CD4-positive, alpha-beta T cell treated with Interleukin-15 for 4 hours (primary cell): ENCODE measurements around the gene PRR14L.
"Not testable (repeated sequence)": the region's sequence is repeated elsewhere in the genome, so short reads cannot be mapped to it uniquely, and the experiment has no call there.

Source experiments
- DNase-seq: peaks from one replicate; pipeline ENCODE4 v3.0.0-alpha.2; 2020; ENCODE audit warnings: low spot score

The PRR14L gene

DNA sequence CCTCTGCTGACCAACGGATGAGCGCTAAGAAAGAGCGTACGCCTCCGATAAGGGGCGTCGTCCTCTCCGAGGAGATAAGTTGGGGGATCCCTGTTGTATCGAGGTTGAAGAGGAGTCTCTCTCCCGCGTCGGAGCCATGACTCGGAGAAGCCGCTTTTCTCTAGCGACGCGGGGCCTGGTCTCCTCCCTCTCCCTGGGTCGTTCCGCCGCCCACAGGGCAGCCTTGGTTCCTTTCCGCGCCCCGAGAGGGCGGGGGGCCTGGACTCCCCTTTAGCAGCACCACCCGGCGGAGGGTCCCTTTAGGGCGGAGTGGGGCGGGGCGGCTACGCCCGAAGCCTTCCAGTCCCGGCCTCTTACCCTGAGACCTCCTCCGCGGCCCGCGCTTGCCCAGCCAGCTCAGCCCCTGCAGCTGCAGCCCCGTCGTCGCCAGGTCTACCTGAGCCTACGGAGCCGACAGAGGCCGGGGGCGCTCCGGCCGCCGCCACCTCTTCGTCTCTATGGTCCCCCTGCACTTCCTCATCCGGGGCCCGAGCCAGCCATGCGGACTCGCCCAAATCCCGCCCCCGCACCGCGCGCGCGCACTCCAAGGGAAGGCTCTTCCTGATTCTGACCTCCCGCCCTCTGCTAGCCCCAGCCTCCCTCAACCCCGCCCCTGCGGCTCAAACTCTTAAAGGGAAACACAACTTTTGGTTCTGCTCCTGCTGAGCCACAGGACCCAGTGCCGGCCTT, at the start of gene PRR14L:
PRR14L (minus strand) TSS at position 497 of the 729 bp plus-strand sequence. CDS start 11,272 bp downstream, outside the sequence.
- peak; percentile 97 for DNase-seq

DNA sequence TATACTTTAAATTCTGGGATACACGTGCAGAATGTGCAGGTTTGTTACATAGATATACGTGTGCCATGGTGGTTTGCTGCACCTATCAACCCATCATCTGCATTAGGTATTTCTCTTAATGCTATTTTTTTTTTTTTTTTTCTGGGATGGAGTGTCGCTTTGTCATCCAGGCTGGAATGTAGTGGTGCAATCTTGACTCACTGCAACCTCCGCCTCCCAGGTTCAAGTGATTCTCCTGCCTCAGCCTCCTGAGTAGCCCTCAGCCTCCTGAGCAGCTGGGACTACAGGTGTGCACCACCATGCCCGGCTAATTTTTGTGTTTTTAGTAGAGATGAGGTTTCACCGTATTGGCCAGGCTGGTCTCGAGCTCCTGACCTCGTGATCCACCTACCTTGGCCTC, 49.4 kb upstream of the PRR14L start:
- DNase-seq: not testable (repeated sequence)

DNA sequence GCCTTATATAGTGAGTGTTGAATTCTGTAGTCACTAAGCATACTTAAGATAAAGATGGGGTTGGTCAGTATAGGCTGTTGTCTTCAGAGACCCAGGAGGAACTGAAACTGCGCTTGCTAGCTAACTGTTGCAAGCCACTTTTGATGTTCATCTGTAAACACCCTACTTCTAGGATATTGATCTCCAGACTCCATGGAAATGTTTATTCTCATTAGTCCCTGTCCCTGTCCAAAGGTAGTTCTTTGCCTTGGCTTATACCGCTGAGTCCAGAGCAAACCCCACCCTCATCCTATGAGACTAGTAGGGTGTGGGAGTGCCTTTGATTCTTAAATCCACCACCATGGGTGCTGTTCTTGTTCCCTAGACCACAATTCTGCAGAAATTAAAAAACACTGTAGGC, 40.3 kb upstream of the PRR14L start:
- no peak for DNase-seq

DNA sequence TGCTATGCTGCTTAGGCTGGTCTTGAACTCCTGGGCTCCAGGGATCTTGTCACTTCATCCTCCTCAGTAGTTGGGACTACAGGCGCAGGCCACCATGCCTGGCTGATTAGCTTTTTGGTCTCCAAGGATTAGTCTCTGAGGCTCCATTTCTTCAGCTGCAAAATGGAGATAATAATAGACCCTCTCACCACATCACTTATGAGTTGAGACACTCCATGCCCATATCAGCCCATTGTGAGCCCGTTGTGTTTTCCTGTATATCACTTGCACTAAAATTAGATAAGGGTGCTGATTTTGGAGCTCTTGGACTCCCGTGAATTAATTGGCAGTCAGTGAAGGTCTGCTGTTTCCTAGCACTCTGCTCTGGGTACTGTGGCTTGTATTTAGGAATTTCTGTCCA, 39.9 kb upstream of the PRR14L start:
- DNase-seq: no peak

DNA sequence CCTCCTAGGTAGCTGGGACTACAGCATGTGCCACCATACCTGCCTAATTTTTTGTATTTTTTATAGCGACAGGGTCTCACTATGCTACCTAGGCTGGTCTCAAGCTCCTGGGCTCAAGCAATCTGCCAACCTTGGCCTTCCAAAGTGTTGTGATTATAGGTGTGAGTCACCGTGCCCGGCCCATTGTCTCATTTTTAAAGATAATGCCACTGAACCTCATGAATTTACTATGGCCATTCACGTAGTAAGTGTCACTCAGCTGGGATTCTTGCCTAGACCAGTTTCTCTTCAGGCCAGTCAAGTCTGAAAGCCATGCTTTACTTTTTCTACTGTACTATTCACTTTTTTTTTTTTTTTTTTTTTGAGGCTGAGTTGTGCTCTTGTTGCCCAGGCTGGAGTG, 26.3 kb upstream of the PRR14L start:
- no peak for DNase-seq

DNA sequence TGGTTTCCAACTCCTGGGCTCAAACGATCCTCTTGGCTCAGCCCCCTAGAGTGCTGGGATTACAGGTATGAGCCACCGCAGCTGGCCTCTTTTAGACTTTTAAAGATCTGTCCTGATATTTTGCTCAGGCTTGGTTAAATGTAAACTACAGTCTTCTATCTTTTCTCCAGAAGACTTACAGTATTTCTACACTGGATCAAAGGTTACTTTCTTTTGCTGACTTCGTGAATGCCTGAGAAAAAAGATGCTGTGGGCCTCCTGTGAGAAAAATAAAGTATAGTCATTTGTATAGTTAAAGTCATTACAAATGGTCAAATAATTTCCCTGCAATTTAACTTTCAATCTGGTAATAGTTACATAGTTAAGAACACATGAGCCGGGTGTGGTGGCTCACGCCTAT, 23.5 kb upstream of the PRR14L start:
- no peak for DNase-seq

DNA sequence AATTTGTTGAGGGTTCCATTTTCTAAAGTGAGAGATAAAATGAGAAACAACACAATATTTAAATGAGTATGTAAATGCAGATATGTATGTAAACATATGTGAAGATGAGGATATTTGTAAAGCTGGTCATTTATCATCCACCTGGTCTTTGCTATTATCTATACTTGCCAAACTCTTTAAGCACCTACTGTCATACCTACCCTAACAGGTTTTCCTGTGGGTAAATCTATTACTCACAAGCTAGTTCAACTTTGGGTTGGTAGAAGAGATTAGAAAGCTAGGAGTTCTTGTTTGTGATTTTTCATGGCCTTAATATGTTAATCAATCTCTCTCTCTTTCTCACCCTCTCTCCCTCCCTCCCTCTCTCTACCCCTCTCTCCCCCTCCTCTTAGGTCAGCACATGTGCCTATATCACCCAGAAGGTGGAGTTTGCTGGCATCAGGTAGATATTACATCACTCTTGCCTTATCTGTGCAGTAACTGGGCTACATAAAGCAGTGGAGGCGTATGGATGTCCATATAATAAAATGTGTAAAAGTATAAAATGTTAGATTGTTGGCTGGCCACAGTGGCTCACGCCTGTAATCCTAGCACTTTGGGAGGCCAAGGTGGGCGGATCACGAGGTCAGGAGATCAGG, 18.6 kb upstream of the PRR14L start:
- DNase-seq: no peak

DNA sequence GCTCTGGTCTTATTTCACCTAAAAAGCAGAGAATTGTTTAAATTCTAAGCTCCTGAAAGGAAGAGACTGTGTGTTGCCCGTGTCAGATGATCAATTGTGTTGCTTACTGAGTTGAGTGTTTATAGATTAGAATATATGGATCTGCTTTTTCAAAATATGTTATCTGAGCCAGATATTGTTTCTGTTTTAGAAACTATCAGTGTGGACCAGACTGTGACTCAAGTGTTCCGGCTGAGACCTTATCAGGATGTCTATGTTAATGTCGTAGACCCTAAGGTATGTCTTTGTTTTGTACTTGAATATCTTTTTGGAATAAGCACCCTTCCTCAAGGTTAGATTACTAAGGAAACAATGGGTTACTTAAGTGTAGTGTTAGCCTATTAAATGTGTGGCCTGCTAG, 14.9 kb upstream of the PRR14L start:
- no peak for DNase-seq

DNA sequence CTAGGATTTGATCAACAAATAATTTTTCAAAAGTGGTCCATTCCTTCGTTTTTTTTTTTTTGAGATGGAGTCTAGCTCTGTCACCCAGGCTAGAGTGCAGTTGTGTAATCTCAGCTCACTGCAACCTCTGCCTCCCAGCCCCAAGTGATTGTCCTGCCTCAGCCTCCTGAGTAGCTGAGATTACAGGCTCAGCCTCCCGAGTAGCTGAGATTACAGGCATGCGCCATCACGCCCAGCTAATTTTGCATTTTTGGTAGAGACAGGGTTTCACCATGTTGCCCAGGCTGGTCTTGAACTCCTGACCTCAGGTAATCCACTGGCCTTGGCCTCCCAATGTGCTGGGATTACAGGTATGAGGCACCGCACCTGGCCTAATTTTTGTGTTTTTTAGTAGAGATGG, 8.9 kb upstream of the PRR14L start:
- DNase-seq: not testable (repeated sequence)

DNA sequence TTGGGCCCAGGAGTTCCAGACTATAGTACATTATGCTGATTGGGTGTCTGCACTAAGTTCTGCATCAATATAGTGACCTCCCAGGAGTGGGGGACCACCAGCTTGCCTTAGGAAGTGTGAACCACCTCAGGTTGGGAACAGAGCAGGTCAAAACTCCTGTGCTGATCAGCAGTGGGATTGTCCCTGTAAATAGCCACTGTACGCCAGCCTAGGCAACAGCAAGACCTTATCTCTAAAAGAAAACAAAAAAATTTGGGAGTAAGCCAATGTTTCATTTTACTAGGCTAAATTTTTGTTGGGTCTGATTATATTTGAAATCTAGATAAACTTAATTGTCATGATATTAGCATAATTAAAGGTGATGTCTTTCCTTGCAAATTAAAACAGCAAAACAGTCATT, 7.3 kb upstream of the PRR14L start:
- no peak for DNase-seq

DNA sequence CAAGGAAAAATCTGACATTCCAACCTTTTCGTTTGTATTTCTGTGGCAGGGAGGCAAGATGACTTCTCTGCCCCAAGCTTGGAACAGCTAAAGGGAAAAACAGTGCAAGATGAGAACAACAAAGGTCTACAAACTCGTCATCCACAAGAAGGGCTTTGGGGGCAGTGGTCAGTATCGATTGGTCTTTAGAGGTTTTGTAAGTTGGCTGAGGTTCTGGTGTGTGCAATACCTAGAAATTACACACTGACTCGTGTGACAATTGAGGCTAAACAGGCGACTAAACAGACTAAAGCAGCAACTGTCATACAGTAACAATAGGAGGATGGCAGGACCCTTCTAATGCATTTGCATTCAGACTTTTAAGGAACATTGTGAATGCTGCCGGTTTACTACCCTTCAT, 4.9 kb upstream of the PRR14L start:
- DNase-seq: no peak

DNA sequence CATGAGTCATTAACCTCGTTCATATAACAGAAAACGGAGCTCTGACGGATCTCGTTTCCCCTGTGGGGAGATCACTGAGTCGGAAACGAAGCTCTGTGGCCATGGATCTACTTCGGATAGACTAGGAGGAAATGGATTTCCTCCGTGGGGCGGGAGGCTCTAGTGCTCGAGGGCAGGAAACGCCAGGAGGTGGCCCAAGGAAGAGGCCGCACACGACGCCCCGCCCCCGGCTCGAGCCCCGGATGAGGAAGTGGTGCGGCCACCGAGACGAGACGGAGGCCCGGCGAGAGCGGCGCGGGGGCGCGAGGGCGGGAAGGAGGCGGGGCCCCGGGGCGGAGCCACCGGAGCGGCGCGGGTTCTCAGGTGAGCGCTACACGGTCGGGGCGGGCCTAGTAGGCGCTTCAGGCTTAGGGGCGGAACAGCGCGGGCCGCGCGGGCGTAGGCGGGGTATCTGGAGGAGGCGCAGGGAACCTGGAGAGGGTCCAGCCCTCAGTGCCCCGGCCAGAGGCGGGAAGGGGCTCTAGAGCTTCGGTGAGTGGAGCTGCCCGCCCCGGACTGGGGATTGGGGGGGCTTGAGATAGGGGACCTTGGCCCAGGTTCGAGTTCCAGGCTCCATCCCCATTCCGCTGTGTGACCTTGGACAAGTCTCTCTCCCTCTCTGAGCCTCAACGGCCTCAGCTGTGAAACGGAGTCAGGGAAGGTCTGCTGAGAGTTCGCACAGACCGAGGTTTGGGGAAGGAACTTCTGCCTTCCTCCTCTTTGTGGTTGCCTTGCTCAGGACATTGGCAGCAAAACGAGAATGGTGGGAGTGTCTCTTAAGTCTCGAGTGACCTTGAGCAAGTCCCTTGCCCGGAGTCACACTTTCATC, 3.9 kb upstream of the PRR14L start, which contains the start of gene DEPDC5:
DEPDC5 (plus strand) TSS at position 386 of the 868 bp plus-strand sequence. CDS start 903 bp downstream, outside the sequence.
- peak; percentile 95 for DNase-seq

DNA sequence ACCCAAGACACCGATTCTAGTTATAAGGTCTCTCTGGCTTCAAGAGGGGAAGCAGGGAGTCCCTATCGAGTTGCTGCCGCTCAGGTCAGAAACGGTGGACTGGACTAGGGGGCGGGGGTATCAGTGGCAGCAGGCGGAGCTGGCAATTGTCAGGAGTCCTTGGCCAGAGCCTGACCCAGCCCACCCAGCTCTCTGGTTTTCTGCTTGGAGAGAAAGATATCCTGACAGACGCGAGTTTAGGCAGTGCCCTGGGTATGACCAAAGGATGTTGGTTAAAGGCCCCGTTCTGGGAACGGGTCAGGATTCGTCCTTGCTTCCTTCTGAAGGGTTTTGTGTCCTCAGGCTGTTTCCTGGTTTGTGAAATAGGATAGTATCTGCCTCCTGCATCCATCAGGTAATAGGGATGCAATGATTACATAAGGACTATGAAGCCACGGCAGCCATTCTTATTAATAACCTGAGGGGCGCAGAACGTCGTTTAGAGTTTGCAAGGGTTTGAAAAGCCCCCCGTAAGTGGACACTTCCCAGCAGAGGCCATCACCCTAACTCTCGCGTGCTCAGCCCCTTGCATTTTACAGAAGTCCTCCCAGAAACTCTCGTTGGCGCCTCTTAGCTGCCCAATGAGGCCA, 3.2 kb upstream of the PRR14L start:
- no peak for DNase-seq

DNA sequence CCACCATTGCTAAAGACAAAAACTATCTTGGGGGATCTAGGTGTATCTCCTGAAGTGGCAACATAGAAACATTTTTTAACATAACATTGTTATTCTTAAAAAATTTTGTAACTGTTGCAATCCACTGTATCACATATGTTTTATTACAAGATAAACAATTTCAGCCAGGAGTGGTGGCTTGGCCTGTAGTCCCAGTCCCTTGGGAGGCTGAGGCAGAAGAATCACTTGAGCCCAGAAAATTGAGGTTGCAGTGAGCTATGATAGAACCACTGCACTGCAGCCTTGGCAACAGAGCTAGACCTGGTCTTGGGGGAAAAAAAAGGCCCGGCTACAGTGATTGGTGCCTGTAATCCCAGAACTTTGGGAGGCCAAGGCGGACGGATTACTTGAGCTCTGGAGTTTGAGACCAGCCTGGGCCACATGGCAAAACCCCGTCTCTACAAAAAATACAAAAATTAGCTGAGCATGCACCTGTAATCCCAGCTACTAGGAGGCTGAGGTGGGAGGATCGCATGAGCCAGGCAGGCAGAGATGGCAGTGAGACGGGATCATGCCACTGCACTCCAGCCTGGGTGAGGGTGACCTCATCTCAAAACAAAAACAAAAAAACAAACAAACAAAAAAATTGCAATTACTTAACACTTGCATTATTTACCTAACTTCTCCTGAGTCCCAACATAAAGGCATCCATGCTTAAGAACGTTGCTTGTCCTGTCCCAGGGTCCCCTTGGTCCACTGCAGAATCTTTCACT, 2.3 kb upstream of the PRR14L start:
- no peak for DNase-seq

DNA sequence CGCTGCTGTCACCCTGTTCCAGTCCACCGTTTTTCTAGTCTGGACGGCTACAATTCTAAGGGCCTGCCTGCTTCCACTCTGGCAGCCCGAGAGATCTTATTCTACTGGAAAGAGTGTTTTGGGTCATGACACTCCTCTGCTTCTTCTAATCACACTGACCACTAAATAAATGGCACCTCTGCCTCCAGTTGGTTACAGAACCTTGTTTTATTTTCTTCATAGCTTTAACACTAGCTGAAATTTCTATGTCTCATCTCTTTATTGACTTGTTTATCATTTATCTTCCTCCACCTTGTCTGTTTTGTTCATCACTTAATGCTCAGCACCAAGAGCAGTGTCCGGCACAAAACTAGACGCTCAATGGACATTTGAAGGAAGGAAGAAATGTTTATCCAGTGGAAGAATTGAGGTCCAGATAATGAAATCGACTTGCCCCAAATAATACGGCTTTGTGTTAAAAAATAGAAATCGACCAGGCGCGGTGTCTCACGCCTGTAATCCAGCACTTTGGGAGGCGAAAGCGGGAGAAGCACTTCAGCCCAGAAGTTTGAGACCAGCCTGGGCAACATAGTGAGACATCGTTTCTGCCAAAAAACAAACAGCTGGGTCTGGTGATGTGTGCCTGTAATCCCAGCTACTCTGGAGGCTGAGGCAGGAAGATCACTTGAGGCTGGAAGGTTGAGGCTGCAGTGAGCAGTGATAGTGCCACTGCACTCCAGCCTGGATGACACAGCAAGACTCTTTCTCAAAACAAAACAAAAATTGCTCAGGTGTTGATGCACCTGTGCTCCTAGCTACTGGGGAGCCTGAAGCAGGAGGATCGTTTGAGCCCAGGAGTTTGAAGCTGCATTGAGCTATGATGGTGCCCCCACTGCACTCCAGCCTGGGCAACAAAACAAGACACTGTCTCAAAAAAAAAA, 693 bp upstream of the PRR14L start:
- DNase-seq: no peak

DNA sequence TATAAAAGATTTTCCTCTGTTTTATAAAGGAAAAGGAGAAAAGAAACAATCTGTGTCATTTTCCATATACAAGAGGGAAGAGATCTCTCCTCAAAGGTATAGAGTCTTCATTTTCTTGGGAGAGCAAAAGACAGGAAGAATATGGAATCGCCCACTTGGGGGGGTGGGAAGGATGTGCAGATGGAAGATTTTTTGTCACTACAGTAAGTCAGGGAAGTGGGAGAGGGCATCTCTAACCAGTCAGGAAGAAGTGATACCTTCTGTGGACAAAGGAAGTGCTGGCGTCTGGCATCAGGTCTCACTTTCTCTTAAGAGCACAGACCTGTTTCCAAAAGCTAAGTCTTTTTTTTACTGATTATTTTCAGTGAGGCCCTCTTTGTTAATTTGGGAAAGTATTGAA, 1.4 kb downstream of the PRR14L start:
- DNase-seq: no peak

DNA sequence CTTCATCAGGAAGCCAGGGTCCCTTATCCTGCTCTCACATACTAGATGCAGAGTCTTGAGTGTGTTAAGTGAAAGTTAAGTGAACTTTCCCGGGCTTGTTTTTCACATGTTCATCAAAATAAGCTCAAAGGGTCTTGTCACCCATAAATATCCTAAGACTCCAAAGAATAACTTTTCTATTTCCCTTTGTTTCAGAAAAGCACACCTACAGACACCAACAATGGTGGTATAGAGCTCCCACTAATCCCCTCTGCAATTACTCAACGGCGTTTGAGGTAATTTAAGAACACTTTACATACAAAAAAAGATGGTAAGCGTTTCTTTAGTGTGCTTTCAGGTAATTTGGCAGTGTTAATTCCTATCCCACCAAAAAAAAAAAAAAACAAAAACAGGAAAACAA, 2.5 kb downstream of the PRR14L start:
- no peak for DNase-seq

DNA sequence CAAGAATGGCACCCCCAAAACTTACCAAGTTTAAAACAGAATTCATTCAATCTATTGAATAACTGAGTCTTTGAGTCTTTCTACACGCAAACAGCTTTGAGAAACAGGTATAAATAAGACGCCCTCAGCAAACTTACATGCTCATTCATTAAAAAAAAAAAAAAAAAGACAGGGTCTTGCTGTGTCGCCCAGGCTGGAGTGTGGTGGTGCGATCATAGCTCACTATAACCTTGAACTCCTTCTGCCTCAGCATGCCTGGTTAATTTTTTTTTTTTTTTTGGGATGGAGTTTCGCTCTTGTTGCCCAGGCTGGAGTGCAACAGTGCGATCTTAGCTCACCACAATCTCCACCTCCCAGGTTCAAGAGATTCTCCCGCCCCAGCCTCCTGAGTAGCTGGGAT, 6.1 kb downstream of the PRR14L start:
- DNase-seq: no peak

DNA sequence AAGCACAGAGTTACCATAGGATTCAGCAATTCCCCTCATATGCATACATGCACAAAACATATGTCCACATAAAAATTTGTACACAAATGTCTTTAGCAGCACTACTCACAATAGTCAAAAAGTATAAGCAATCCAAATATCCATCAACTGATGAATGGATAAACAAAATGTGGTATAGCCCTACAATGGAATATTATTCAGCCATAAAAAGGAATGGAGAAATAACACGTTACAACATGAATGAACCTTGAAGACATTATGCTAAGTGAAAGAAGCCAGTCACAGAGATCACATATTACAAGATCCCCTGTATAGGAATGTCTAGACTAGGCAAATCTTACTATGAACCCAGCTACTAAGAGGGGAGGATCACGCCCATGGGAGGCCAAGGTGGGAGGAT, 7.2 kb downstream of the PRR14L start:
- DNase-seq: no peak

DNA sequence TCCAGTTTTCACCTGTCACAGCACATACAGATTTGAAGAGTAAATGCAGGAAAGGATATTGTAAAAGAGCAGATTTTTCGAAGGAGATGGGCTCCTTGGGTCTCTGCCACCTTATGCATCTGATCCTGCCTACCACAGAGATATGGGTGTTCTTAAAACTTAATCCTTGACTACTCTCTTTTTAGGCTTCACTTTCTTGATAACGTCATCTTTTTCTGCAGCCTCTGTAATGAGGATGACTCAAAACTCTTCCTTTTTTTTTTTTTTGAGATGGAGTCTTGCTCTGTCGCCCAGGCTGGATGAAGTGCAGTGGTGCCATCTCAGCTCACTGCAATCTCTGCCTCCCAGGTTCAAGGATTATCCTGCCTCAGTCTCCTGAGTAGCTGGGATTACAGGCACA, 7.8 kb downstream of the PRR14L start:
- no peak for DNase-seq
